Stimulated activated CD8-positive, alpha-beta memory T cell treated with anti-CD3 and anti-CD28 coated beads, Interleukin-2, amount 100 ng/mL, for 1 hour (primary cell): ENCODE results near the gene BPIFB3.

ENCODE experiments used
- DNase-seq, 2 donors: peaks; one replicate each; pipeline ENCODE4 v3.0.0-alpha.2; 2020; ENCODE audit warnings: low read depth in 2 of 2

Gene BPIFB3

GRCh38 chr20:33015700-33016580, 37.8 kb upstream of the BPIFB3 start:
- no peak for DNase-seq

GRCh38 chr20:33016581-33017109, 37.1 kb upstream of the BPIFB3 start:
- DNase-seq = no peak

- no peak for DNase-seq
Observed at GRCh38 chr20:33017542-33017941, 36.2 kb upstream of the BPIFB3 start.

GRCh38 chr20:33018169-33018931, 35.4 kb upstream of the BPIFB3 start:
- no peak for DNase-seq

- DNase-seq = no peak
Observed at GRCh38 chr20:33019465-33020277, 34.0 kb upstream of the BPIFB3 start.

- DNase-seq = no peak
Observed at GRCh38 chr20:33020278-33021161, 33.2 kb upstream of the BPIFB3 start.

- DNase-seq = no peak
Observed at GRCh38 chr20:33021879-33022278, 31.8 kb upstream of the BPIFB3 start.

- DNase-seq = no peak
Observed at GRCh38 chr20:33022289-33022688, 31.4 kb upstream of the BPIFB3 start.

- no peak for DNase-seq
Observed at GRCh38 chr20:33022694-33023438, 30.8 kb upstream of the BPIFB3 start.

GRCh38 chr20:33023439-33024242, 30.1 kb upstream of the BPIFB3 start:
- no peak for DNase-seq

GRCh38 chr20:33024243-33024560, 29.5 kb upstream of the BPIFB3 start:
- DNase-seq = no peak

- no peak for DNase-seq
Observed at GRCh38 chr20:33024609-33025317, 28.9 kb upstream of the BPIFB3 start.

- DNase-seq = no peak
Observed at GRCh38 chr20:33025318-33025876, 28.3 kb upstream of the BPIFB3 start.

- no peak for DNase-seq
Observed at GRCh38 chr20:33026072-33026778, 27.5 kb upstream of the BPIFB3 start.

GRCh38 chr20:33026779-33027759, 26.6 kb upstream of the BPIFB3 start:
- DNase-seq = no peak
